B cell (primary cell): ENCODE measurements around the gene CCDC81. TPM values are rescaled to one million over a fixed set of nuclear protein-coding genes. Genes with fewer than 3 reads are reported as not detected.

ENCODE experiments used
- ATAC-seq: fragments of 200-7000 bp; cut with Tn5 transposase; one replicate; pipeline ENCODE4 v1.10.0; 2021; ENCODE audit warnings: low read depth, mild to moderate bottlenecking, moderate number of reproducible peaks, moderate library complexity
- CTCF ChIA-PET: fragments of 350-600 bp; sonication (Branson Sonifier 250); formaldehyde crosslinking; loops from one replicate; lab custom pipeline; 2021; ENCODE audit warnings: antibody characterized with exemption, inconsistent platforms; lab: Charles Lee
- POLR2A ChIA-PET: fragments of 350-600 bp; sonication (Branson Sonifier 250); formaldehyde crosslinking; loops from one replicate; lab custom pipeline; 2021; ENCODE audit warnings: antibody characterized with exemption; lab: Charles Lee
- DNase-seq: peaks from one replicate; pipeline ENCODE4 v3.0.0; 2013
- H2AFZ ChIP-seq: 2 replicates; pipeline ENCODE4 v1.6.1; 2012; ENCODE audit warnings: mild to moderate bottlenecking, low read depth, low read length; ENCODE audit not compliant: insufficient read depth, poor library complexity, severe bottlenecking
- H3K27ac ChIP-seq, 2 donors: 1 replicate in 1 of 2; 2 replicates in 1 of 2; pipeline ENCODE4 v1.5.1; 2012 to 2013; ENCODE audit warnings: low read length in 2 of 2, mild to moderate bottlenecking in 2 of 2, moderate library complexity in 1 of 2
- H3K27me3 ChIP-seq, 4 experiments: fragments of 200-600 bp in 1 of 4; sonication (generic) in 1 of 4; replicated peaks in 1 of 4; 1 replicate in 2 of 4; 2 replicates in 2 of 4; pipeline versions ENCODE4 v1.6.1 to v1.7.0; 2013 to 2016; ENCODE audit warnings: low read length in 3 of 4, mild to moderate bottlenecking in 2 of 4, mixed read lengths in 1 of 4, moderate library complexity in 1 of 4; ENCODE audit not compliant: insufficient read depth in 4 of 4, control insufficient read depth in 3 of 4; ENCODE audit errors: control extremely low read depth in 1 of 4
- H3K36me3 ChIP-seq, 2 experiments: replicated peaks in 1 of 2; 1 replicate in 1 of 2; 2 replicates in 1 of 2; pipeline versions ENCODE4 v1.6.1 to v1.7.1; 2013; ENCODE audit warnings: low read length in 1 of 2; ENCODE audit not compliant: insufficient read depth in 2 of 2, control insufficient read depth in 1 of 2; ENCODE audit errors: control extremely low read depth in 1 of 2, extremely low read depth in 1 of 2
- H3K4me1 ChIP-seq, 2 donors: fragments of 200-600 bp in 1 of 2; sonication (generic) in 1 of 2; 1 replicate in 1 of 2; 2 replicates in 1 of 2; pipeline versions ENCODE4 v1.5.1 to v1.6.1; 2013 to 2017; ENCODE audit warnings: low read length in 2 of 2; ENCODE audit not compliant: control insufficient read depth in 2 of 2, insufficient read depth in 2 of 2
- H3K4me2 ChIP-seq: replicated peaks from 2 replicates; pipeline ENCODE3; 2012; ENCODE audit warnings: mild to moderate bottlenecking, low read depth, low read length; ENCODE audit not compliant: poor library complexity, severe bottlenecking
- H3K4me3 ChIP-seq, 5 experiments: fragments of 200-600 bp in 1 of 5; sonication (generic) in 1 of 5; 1 replicate in 3 of 5; 2 replicates in 2 of 5; pipeline versions ENCODE4 v1.5.1 to v1.7.0; 2011 to 2016; ENCODE audit warnings: low read length in 4 of 5, mild to moderate bottlenecking in 4 of 5, low read depth in 2 of 5, control low read depth in 1 of 5, moderate library complexity in 1 of 5; ENCODE audit not compliant: insufficient read depth in 1 of 5; ENCODE audit errors: control extremely low read depth in 1 of 5, extremely low read depth in 1 of 5
- H3K79me2 ChIP-seq: fragments of 200-600 bp; sonication (generic); one replicate; pipeline ENCODE4 v1.6.0; 2016; ENCODE audit warnings: low read length; ENCODE audit not compliant: control insufficient read depth, insufficient read depth
- H3K9ac ChIP-seq: fragments of 200-600 bp; sonication (generic); 2 replicates; pipeline ENCODE4 v1.6.1; 2017; ENCODE audit warnings: mild to moderate bottlenecking, low read length, moderate library complexity
- H3K9me3 ChIP-seq, 3 donors: one replicate each; pipeline versions ENCODE4 v1.6.1 to v1.7.1; 2013; ENCODE audit warnings: low read length in 2 of 3; ENCODE audit not compliant: control insufficient read depth in 2 of 3, insufficient read depth in 1 of 3; ENCODE audit errors: control extremely low read depth in 1 of 3
- H4K20me1 ChIP-seq: 2 replicates; pipeline ENCODE4 v1.6.0; 2012; ENCODE audit warnings: mild to moderate bottlenecking, low read length; ENCODE audit not compliant: insufficient read depth, control insufficient read depth, poor library complexity, severe bottlenecking
- H3K27ac Mint-ChIP-seq: one replicate; pipeline ENCODE4 v1.8.0; 2021; ENCODE audit warnings: mixed read lengths
- H3K27me3 Mint-ChIP-seq: one replicate; pipeline ENCODE4 v1.8.0; 2021; ENCODE audit warnings: mixed read lengths
- H3K4me1 Mint-ChIP-seq: one replicate; pipeline ENCODE4 v1.8.0; 2021; ENCODE audit warnings: mixed read lengths
- H3K4me3 Mint-ChIP-seq: one replicate; pipeline ENCODE4 v1.8.0; 2021; ENCODE audit warnings: mixed read lengths
- H3K9me3 Mint-ChIP-seq: one replicate; pipeline ENCODE4 v1.8.0; 2022; ENCODE audit warnings: mixed read lengths; ENCODE audit not compliant: insufficient read depth
- CTCF ChIP-seq: fragments of 200-600 bp; IDR thresholded peaks from one replicate; pipeline ENCODE4 v1.8.0; 2022; ENCODE audit warnings: antibody characterized with exemption, mild to moderate bottlenecking
- EZH2 ChIP-seq: IDR thresholded peaks from 2 replicates; pipeline ENCODE4 v1.6.1; 2012; ENCODE audit warnings: borderline replicate concordance, low read depth, mild to moderate bottlenecking, moderate library complexity, low read length; ENCODE audit not compliant: insufficient read depth, poor library complexity, severe bottlenecking
- WGBS: methylation state at CpG from one replicate; pipeline ENCODE4 v1.1.5; 2013; ENCODE audit warnings: missing lambda C conversion rate; ENCODE audit not compliant: insufficient coverage; 5-methylcytosine and 5-hydroxymethylcytosine counted together
- intact Hi-C: fragments of 100-400 bp; cut with micrococcal nuclease; formaldehyde crosslinking; loops from one replicate; pipeline ENCODE4 v1.10.0; 2022
- polyA plus RNA-seq: library from polyadenylated mRNA; depleted of rRNA; stranded (reverse); fragments of >200 nt; gene quantifications from 2 replicates; pipeline ENCODE4 v1.2.3, GENCODE V29; 2012
- total RNA-seq, 2 donors: library from RNA; stranded (reverse); fragments of 120-200 nt in 1 of 2; gene quantifications; 1 replicate in 1 of 2; 2 replicates in 1 of 2; pipeline versions ENCODE4 v1.2.3 to v1.2.4, GENCODE V29; 2013 to 2022

The CCDC81 gene
- total and polyA plus RNA-seq, 2 donors (not counting 1 experiment from before 2014, with no cell fraction given), result 0.18 to 0.84 TPM

DNA sequence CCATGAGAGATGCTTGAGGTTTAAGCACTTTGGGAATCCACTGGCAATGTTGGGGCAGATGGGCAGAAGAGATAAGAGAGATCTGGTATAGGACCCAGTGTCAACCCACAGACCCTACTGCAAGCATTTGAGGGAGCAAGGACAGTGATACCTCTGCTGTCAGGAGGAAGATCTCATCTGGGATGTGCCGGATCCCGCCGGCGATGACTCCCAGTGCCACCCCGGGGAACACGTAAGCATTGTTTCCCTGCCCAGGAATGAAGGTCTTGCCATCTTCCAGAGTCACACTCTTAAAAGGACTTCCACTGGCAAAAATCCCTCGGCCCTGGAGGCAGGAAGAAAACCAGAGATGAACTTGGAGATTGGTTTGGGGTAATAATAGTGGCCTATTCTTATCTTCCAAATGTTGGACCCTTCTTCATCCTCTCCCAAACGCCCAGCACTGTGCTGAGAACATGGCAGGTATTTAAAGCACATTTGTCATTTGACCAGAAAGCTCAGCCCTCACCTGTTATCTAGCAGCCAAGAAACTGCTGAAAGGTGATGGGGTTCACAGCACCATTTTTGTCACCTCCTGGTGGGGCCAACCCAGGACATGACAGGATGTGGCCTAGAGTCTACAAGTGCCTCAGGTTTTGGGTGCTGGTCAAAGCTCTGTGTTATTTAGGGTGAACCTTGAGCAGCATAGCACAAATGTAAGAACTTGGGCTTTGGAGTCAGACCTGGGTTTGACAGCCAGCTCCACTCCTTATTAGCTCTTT lies 71.7 kb downstream of the CCDC81 start:
- no peak overlapping the region for H3K27ac Mint-ChIP-seq
- DNase-seq (no peak), ATAC-seq (no peak)
- H3K4me1 ChIP-seq, result no peaks in the 10 kb centered on the region
- no peak overlapping the region for H3K4me3 Mint-ChIP-seq
- H3K27ac ChIP-seq, result no peak overlapping the region
- POLR2A ChIA-PET, result no interaction called here
- no peaks in the 10 kb centered on the region for H3K27me3 ChIP-seq
- no peaks in the 10 kb centered on the region for H3K27me3 Mint-ChIP-seq
- CTCF ChIA-PET, result no interaction called here
- no peak overlapping the region for H3K9ac ChIP-seq
- intact Hi-C loops, result no loop called here
- H3K4me1 Mint-ChIP-seq, result no peaks in the 10 kb centered on the region
- WGBS, result 98% methylated on average over 6 of the region's 8 CpGs
- TF ChIP-seq EZH2 (no peak), CTCF (no peak)
- H3K9me3 ChIP-seq, result no peaks in the 10 kb centered on the region
- no peaks in the 10 kb centered on the region for H3K9me3 Mint-ChIP-seq
- H2AFZ ChIP-seq, result no peak overlapping the region
- no peak overlapping the region for H3K4me3 ChIP-seq
- H3K79me2 ChIP-seq, result no peaks in the 10 kb centered on the region
- no peaks in the 10 kb centered on the region for H3K36me3 ChIP-seq
- no peaks in the 10 kb centered on the region for H4K20me1 ChIP-seq
- H3K4me2 ChIP-seq, result no peak overlapping the region

DNA sequence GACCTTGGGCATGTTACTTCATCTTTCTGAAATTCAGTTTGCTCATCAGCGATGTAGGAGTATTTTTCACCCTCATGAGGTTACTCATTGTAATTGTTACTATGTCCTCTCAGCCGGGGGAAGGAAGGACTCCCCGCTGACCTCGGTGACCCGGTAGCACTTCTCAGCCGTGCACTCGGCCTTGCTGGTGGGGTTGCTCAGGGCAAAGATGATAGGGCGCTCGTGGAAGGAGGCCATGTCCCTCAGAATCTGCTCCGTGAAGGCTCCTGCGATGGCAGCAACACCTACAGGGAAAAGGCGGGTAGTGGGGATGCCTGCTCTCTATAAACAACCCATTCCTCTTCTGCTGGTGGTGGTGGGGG lies 72.2 kb downstream of the CCDC81 start:
- no peak for ATAC-seq
- H3K36me3 ChIP-seq, result no peaks in the 10 kb centered on the region
- H3K4me1 ChIP-seq, result no peaks in the 10 kb centered on the region
- TF ChIP-seq CTCF, result no peak
- no peak for TF ChIP-seq EZH2
- Mint-ChIP-seq H3K4me3 (no peak overlapping the region), H3K9me3 (no peaks in the 10 kb centered on the region), H3K27me3 (no peaks in the 10 kb centered on the region), H3K4me1 (no peaks in the 10 kb centered on the region), H3K27ac (no peak overlapping the region)
- no peak for DNase-seq
- H3K4me3 ChIP-seq, result no peak overlapping the region
- POLR2A ChIA-PET, result no interaction called here
- 97% methylated on average over 6 of the region's 12 CpGs for WGBS
- H3K27me3 ChIP-seq, result no peaks in the 10 kb centered on the region
- H4K20me1 ChIP-seq, result no peaks in the 10 kb centered on the region
- H3K79me2 ChIP-seq, result no peaks in the 10 kb centered on the region
- H3K9me3 ChIP-seq, result no peaks in the 10 kb centered on the region
- no peak overlapping the region for H3K4me2 ChIP-seq
- no peak overlapping the region for H3K9ac ChIP-seq
- H2AFZ ChIP-seq, result no peak overlapping the region
- CTCF ChIA-PET, result interaction anchor here (1.5 to 1.9 kb wide), 2 partner anchors 10 to 15 kb away, joined by 3 to 7 read pairs; no protein-coding TSS in a partner anchor
- H3K27ac ChIP-seq, result no peak overlapping the region
- intact Hi-C loops, result no loop called here
